BJ (cell line): ENCODE measurements around the gene CYP2S1. TPM values are rescaled to one million over a fixed set of nuclear protein-coding genes. Genes with fewer than 3 reads are reported as not detected.
"Not testable (repeated sequence)": the region's sequence is repeated elsewhere in the genome, so short reads cannot be mapped to it uniquely, and the experiment has no call there.

Source experiments
- CTCF ChIA-PET: fragments of 350-600 bp; formaldehyde crosslinking; extraction: SDS; loops from one replicate; lab custom pipeline; 2021; ENCODE audit warnings: antibody characterized with exemption, inconsistent platforms; lab: Yijun Ruan, JAX
- POLR2A ChIA-PET: fragments of 300-600 bp; sonication (Branson Sonifier 250); formaldehyde crosslinking; extraction: SDS; loops from one replicate; lab custom pipeline; 2021; ENCODE audit warnings: antibody characterized with exemption; lab: Charles Lee
- DNase-seq: peaks from one replicate; pipeline ENCODE4 v3.0.0-alpha.2; 2011; ENCODE audit warnings: low read depth
- H3K27me3 ChIP-seq: 2 replicates; pipeline ENCODE4 v1.6.0; 2011; ENCODE audit warnings: low read length; ENCODE audit not compliant: control insufficient read depth, insufficient read depth
- H3K36me3 ChIP-seq: 2 replicates; pipeline ENCODE4 v1.5.1; 2011; ENCODE audit warnings: low read length; ENCODE audit not compliant: control insufficient read depth, insufficient read depth
- H3K4me3 ChIP-seq: 2 replicates; pipeline ENCODE4 v1.5.1; 2011; ENCODE audit warnings: low read depth, mild to moderate bottlenecking, control low read depth, low read length
- CTCF ChIP-seq: IDR thresholded peaks from 2 replicates; pipeline ENCODE4 v1.5.1; 2011; ENCODE audit warnings: low read depth, mild to moderate bottlenecking, control low read depth, inconsistent platforms, low read length, moderate library complexity; ENCODE audit not compliant: insufficient read depth
- polyA minus RNA-seq: library from RNA; depleted of rRNA, polyadenylated mRNA; stranded (reverse); fragments of >200 nt; gene quantifications from 2 replicates; pipeline ENCODE4 v1.2.3, GENCODE V29; 2011; rRNA and poly(A)+ RNA removed
- polyA plus RNA-seq: library from polyadenylated mRNA; depleted of rRNA; stranded (reverse); fragments of >200 nt; gene quantifications from 2 replicates; pipeline ENCODE4 v1.2.3, GENCODE V29; 2011; rRNA removed

The CYP2S1 gene
- 0.27 and 0.53 TPM in 2 replicates for polyA plus RNA-seq
- 0.28 and 0.51 TPM in 2 replicates for polyA minus RNA-seq

- Histone ChIP-seq H3K36me3 (no peaks in the 10 kb centered on the region), H3K27me3 (peaks cover 5% of the 10 kb centered on the region; the same call in 1 of the 2 replicates), H3K4me3 (peak within 1 kb of the TSS; percentile 32)
- POLR2A ChIA-PET = no interaction called here
- CTCF ChIA-PET = interaction anchor here (0.9 to 2.7 kb wide), 2 partner anchors 11 to 116 kb away, joined by 3 to 13 read pairs; no protein-coding TSS in a partner anchor
- TF ChIP-seq CTCF = no peak
- no peak for DNase-seq
These were observed at the start of gene CYP2S1 for GRCh38 chr19:41192574-41193429. CYP2S1 (plus strand) TSS chr19:41193219; CDS start chr19:41193265, 46 bp downstream.

GRCh38 chr19:41144403-41144802 lies 48.6 kb upstream of the CYP2S1 start:
- Histone ChIP-seq H3K4me3 (no peak overlapping the region), H3K27me3 (no peaks in the 10 kb centered on the region), H3K36me3 (no peaks in the 10 kb centered on the region)
- no peak for DNase-seq
- TF ChIP-seq CTCF = peak; percentile 82
- CTCF ChIA-PET = interaction anchor here (0.6 to 2.2 kb wide), 18 partner anchors 11 to 481 kb away, joined by 3 to 25 read pairs (median 4); no protein-coding TSS in a partner anchor
- POLR2A ChIA-PET = no interaction called here

- no peak overlapping the region for H3K4me3 ChIP-seq
- no peaks in the 10 kb centered on the region for H3K27me3 ChIP-seq
- POLR2A ChIA-PET = no interaction called here
- CTCF ChIA-PET = interaction anchor here (0.6 kb wide), 2 partner anchors 149 to 394 kb away, joined by 3 to 4 read pairs; no protein-coding TSS in a partner anchor
- TF ChIP-seq CTCF = no peak
- no peak for DNase-seq
- no peaks in the 10 kb centered on the region for H3K36me3 ChIP-seq
These were observed 43.2 kb upstream of the CYP2S1 start for GRCh38 chr19:41149831-41150230.

GRCh38 chr19:41150986-41151385 lies 42.0 kb upstream of the CYP2S1 start:
- H3K27me3 ChIP-seq, POLR2A ChIA-PET, CTCF ChIA-PET, DNase-seq, H3K4me3 ChIP-seq, H3K36me3 ChIP-seq: not testable (repeated sequence)

GRCh38 chr19:41154060-41154459 lies 39.0 kb upstream of the CYP2S1 start:
- CTCF ChIA-PET = interaction anchor here (0.7 kb wide), 1 partner anchor 386 kb away, joined by 3 read pairs; no protein-coding TSS in a partner anchor

More at GRCh38 chr19:41154060-41154459, 39.0 kb upstream of the CYP2S1 start:
- POLR2A ChIA-PET = no interaction called here
- H3K4me3 ChIP-seq = no peak overlapping the region
- no peak for DNase-seq
- TF ChIP-seq CTCF = no peak
- H3K36me3 ChIP-seq = no peaks in the 10 kb centered on the region
- no peaks in the 10 kb centered on the region for H3K27me3 ChIP-seq
